NCI-H1930 (cell line): Measurements from ENCODE around the gene UBE2F.

Experiments
- DNase-seq, 2 experiments: peaks; one replicate each; lab custom pipeline; 2025; lab: John Stamatoyannopoulos, UW

UBE2F gene

DNA sequence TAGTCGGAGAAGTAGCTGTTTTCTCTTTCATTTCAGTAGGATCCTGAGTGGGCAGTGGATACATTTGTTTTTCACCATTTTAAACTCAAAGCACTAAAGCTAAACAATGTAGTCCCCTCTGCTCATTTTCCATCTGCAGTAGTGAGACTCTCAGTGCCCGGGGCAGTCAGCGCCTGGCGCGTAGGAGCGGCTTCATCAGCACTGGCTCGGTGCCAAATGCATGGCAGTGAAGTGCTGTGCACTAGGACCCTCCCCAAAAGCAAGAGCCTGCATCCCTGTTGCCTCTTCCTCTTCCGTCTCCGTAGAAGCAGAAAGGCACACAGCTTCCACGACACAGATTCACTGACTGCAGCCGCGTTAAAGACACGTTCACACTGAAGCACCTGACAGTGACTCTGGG lies 114.3 kb downstream of the UBE2F start:
- DNase-seq: no peak

DNA sequence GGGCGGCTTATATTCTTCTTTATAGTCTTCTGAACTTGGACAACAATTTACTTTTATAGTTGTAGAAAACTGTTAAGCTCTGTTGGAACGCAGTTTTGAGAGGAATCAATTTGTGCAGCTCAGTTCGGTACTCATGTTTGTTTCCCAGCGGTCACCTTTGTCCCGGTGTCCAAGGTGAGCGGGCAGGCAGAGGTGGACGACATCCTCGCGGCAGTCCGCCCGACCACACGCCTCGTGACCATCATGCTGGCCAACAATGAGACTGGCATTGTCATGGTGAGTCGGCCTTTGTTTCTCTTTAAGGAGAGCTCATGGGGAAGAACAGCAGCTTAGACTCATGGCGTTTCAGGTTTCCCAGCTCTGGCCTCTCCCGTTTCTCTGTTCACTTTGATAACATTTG lies 114.7 kb downstream of the UBE2F start:
- no peak for DNase-seq

GRCh38 chr2:238082151-238082550 lies 115.3 kb downstream of the UBE2F start:
- DNase-seq: no peak

GRCh38 chr2:238082827-238083226 lies 116.0 kb downstream of the UBE2F start:
- DNase-seq: no peak

DNA sequence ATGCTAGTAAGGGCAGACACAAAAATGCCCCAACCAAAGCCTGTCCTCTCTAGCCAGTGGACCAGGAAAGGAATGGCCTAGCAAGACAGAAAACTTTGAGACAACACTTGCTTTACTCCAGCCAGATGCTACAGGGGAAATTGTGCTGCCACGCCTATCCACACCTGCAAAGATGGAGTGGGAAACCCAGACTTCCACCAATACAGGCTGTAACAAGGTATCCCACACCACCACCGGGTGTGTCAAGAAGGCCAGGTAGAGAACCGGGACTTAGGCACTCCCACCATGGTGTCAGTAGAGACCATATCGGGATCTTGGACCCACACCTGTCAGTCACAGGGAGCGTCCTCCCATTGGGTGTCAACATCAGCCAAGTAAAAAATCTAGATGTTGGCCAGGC lies 117.1 kb downstream of the UBE2F start:
- DNase-seq: no peak

- no peak for DNase-seq
Observed at GRCh38 chr2:238084761-238085160, 117.9 kb downstream of the UBE2F start.

DNA sequence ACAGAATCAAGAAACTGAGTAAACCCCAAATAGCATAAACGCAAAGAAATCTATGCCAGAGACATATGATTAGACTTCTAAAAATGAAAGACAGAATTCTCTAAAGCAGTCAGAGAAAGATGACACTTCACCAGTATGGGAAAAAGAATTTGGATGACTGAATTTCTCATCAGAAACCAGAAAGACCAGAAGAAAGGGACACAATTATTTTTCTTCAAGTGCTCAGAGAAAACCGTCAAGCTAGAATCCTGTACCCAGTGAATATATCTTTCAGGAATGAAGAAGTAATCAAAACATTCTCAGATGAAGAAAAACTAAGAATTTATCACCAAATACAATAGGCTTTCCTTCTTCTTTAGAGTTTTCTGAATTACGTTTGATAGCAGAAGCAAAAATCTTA lies 119.1 kb downstream of the UBE2F start:
- DNase-seq: no peak

- no peak for DNase-seq
Observed at GRCh38 chr2:238087211-238087610, 120.4 kb downstream of the UBE2F start.

GRCh38 chr2:238090887-238091286 lies 124.1 kb downstream of the UBE2F start:
- no peak for DNase-seq

DNA sequence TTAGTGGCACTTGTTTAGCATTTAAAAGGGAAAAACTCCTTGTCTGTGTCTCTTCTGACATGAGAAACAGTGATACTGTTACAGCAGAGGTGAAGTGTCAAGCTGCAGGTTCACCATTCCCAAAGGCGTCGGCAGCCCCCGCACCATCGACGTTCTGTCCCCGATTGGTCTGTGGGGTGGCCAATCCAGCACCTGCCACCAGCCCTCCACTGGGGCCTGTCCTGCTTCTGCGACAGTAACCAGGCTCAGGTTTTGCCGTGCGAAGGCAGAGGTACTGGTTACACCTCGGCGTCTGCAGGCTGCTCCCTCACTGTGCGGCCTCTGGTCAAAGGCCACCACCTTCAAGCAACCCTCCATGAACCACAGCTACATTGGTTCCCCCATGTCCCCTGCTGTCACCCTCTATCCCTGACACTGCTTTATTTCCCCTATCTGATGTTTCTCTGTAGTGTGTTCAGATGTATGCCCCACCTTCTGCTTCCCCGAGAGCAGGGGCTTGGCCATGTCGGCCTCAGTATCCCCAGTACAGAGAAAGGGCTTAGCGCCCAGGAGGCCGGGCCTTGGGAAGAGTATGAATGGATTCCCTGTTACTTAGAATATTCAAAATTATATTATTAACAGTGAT lies 124.7 kb downstream of the UBE2F start:
- DNase-seq: no peak
